Left lung (tissue), 10 donors: ENCODE results near the gene CDKN2AIP. TPM values are rescaled to one million over a fixed set of nuclear protein-coding genes. Genes with fewer than 3 reads are reported as not detected.

Experiments used
- ATAC-seq: fragments of 200-7000 bp; cut with Tn5 transposase; one replicate; pipeline ENCODE4 v1.9.1; 2020; ENCODE audit warnings: moderate library complexity
- DNase-seq, 4 donors: peaks; one replicate each; pipeline ENCODE4 v3.0.0-alpha.2; 2013 to 2020
- H3K27ac ChIP-seq, 2 donors: fragments of 200-600 bp; sonication (generic) in 1 of 2; one replicate each; pipeline versions ENCODE4 v1.5.0 to v1.8.0; 2020 to 2021
- H3K27me3 ChIP-seq, 2 donors: fragments of 200-600 bp; sonication (generic) in 1 of 2; one replicate each; pipeline versions ENCODE4 v1.5.0 to v1.8.0; 2020 to 2021
- H3K36me3 ChIP-seq, 2 donors: fragments of 200-600 bp; sonication (generic) in 1 of 2; one replicate each; pipeline versions ENCODE4 v1.5.0 to v1.8.0; 2020 to 2021
- H3K4me1 ChIP-seq, 2 donors: fragments of 200-600 bp; one replicate each; pipeline ENCODE4 v1.8.0; 2021
- H3K4me3 ChIP-seq, 2 donors: fragments of 200-600 bp; sonication (generic) in 1 of 2; one replicate each; pipeline versions ENCODE4 v1.5.0 to v1.8.0; 2020 to 2021; ENCODE audit warnings: mild to moderate bottlenecking in 1 of 2
- H3K9me3 ChIP-seq, 2 donors: fragments of 200-600 bp; sonication (generic) in 1 of 2; one replicate each; pipeline versions ENCODE4 v1.5.0 to v1.8.0; 2020 to 2021
- CTCF ChIP-seq, 2 donors: fragments of 200-600 bp; sonication (generic) in 1 of 2; IDR thresholded peaks; one replicate each; pipeline versions ENCODE4 v1.5.0 to v1.8.0; 2021; ENCODE audit warnings: antibody characterized with exemption in 2 of 2
- intact Hi-C, 2 donors: fragments of 100-400 bp; cut with DNase I; formaldehyde crosslinking; loops; one replicate each; pipeline versions ENCODE4 v1.11.2 to v1.14.2; 2022
- polyA plus RNA-seq, 6 donors: library from polyadenylated mRNA; unstranded; fragments of 120-200 nt; gene quantifications; one replicate each; pipeline ENCODE4 v1.2.1, GENCODE V29; 2013; ENCODE audit not compliant: insufficient read length in 6 of 6
- total RNA-seq, 2 donors: library from RNA; stranded (reverse); fragmentation: NEBNext Ultra II Directional; extraction: Animal tissue kit (Norgen Biotek cat#: 25700); gene quantifications; one replicate each; pipeline ENCODE4 v1.2.1, GENCODE V29; 2021
- donor health status: DM: no; HTN: yes; CAD: no.
- donor health status: DM: no; HTN: no; CAD: no.

CDKN2AIP gene
- total and polyA plus RNA-seq, 8 donors, result 10.1 to 33.3 (median 30.5) TPM

- intact Hi-C loops, result no loop called here
- H3K9me3 ChIP-seq, result no peaks in the 10 kb centered on the region
- no peaks in the 10 kb centered on the region for H3K36me3 ChIP-seq
- no peak overlapping the region for H3K27ac ChIP-seq
- no peak for ATAC-seq
- DNase-seq, result no peak
- no peaks in the 10 kb centered on the region for H3K4me1 ChIP-seq
- H3K27me3 ChIP-seq, result no peaks in the 10 kb centered on the region
- no peak overlapping the region for H3K4me3 ChIP-seq
- no peak for TF ChIP-seq CTCF (IDR thresholded peaks at IDR 0.05)
Observed at GRCh38 chr4:183485411-183486160, 41.1 kb downstream of the CDKN2AIP start.

- Histone ChIP-seq H3K9me3 (no peaks in the 10 kb centered on the region), H3K36me3 (peaks cover 0 to 5% of the 10 kb centered on the region in 2 donors), H3K4me3 (no peak overlapping the region), H3K27me3 (no peaks in the 10 kb centered on the region), H3K27ac (no peak overlapping the region), H3K4me1 (no peaks in the 10 kb centered on the region)
- TF ChIP-seq CTCF (IDR thresholded peaks at IDR 0.05), result no peak
- intact Hi-C loops, result no loop called here
- DNase-seq (no peak), ATAC-seq (no peak)
Observed at GRCh38 chr4:183492791-183493222, 48.4 kb downstream of the CDKN2AIP start.

- Histone ChIP-seq H3K4me1 (no peaks in the 10 kb centered on the region), H3K9me3 (no peaks in the 10 kb centered on the region), H3K27ac (no peak overlapping the region), H3K36me3 (peaks cover 0 to 5% of the 10 kb centered on the region in 2 donors), H3K27me3 (no peaks in the 10 kb centered on the region), H3K4me3 (no peak overlapping the region)
- intact Hi-C loops, result no loop called here
- DNase-seq (no peak), ATAC-seq (no peak)
- no peak for TF ChIP-seq CTCF (IDR thresholded peaks at IDR 0.05)
Observed at GRCh38 chr4:183493246-183493645, 48.8 kb downstream of the CDKN2AIP start.

GRCh38 chr4:183495184-183495583 lies 50.7 kb downstream of the CDKN2AIP start:
- no peak overlapping the region for H3K27ac ChIP-seq
- DNase-seq (no peak), ATAC-seq (no peak)
- intact Hi-C loops, result no loop called here
- H3K4me3 ChIP-seq, result no peak overlapping the region
- no peaks in the 10 kb centered on the region for H3K9me3 ChIP-seq
- H3K4me1 ChIP-seq, result peaks cover 0 to 9% of the 10 kb centered on the region in 2 donors
- no peak for TF ChIP-seq CTCF (IDR thresholded peaks at IDR 0.05)
- no peaks in the 10 kb centered on the region for H3K27me3 ChIP-seq
- H3K36me3 ChIP-seq, result peaks cover 0 to 5% of the 10 kb centered on the region in 2 donors

Other genes with a start within 250 kb of the CDKN2AIP start
- gene CLDN22, start 124.4 kb upstream of the CDKN2AIP start, total RNA-seq, result not detected
- under 1 TPM in 5 of 6 donors, not detected in 1; 0.45 to 0.74 (median 0.60) TPM for gene CLDN22, start 124.4 kb upstream of the CDKN2AIP start, polyA plus RNA-seq
- gene CLDN24, start 122.2 kb upstream of the CDKN2AIP start, total RNA-seq, result not detected
- gene CLDN24, start 122.2 kb upstream of the CDKN2AIP start, polyA plus RNA-seq, result under 1 TPM in 2 of 6 donors, not detected in 4; 0.25 to 0.53 TPM
- 1 to 10 TPM; 9.3 to 9.8 TPM for gene ING2, start 60.4 kb downstream of the CDKN2AIP start, total RNA-seq
- gene ING2, start 60.4 kb downstream of the CDKN2AIP start, polyA plus RNA-seq, result 10 to 100 TPM; 21.6 to 29.4 (median 24.7) TPM
- gene RWDD4, start 214.5 kb downstream of the CDKN2AIP start, total RNA-seq, result 10 to 100 TPM; 15.4 to 17.7 TPM
- gene RWDD4, start 214.5 kb downstream of the CDKN2AIP start, polyA plus RNA-seq, result 10 to 100 TPM; 28.3 to 35.5 (median 30.6) TPM
- gene TRAPPC11, start 214.7 kb downstream of the CDKN2AIP start, total RNA-seq, result 10 to 100 TPM; 29.5 to 36.4 TPM
- gene TRAPPC11, start 214.7 kb downstream of the CDKN2AIP start, polyA plus RNA-seq, result 10 to 100 TPM; 48.1 to 55.2 (median 50.0) TPM